Caco-2 (cell line): ENCODE results near the gene ZBTB21. TPM values are rescaled to one million over a fixed set of nuclear protein-coding genes. Genes with fewer than 3 reads are reported as not detected.
"Not testable (repeated sequence)": the region's sequence is repeated elsewhere in the genome, so short reads cannot be mapped to it uniquely, and the experiment has no call there.

Experiments
- BruUV-seq: library from RNA; stranded (reverse); fragments of 400-500 nt; replicated peaks from 2 replicates; lab custom pipeline; 2021; lab: Mats Ljungman, UMichigan
- CTCF ChIA-PET: fragments of 300-600 bp; sonication (Branson Sonifier 250); formaldehyde crosslinking; loops from one replicate; lab custom pipeline; 2022; ENCODE audit warnings: antibody characterized with exemption; lab: Charles Lee
- POLR2A ChIA-PET: fragments of 300-600 bp; sonication (Branson Sonifier 250); formaldehyde crosslinking; loops from one replicate; lab custom pipeline; 2022; ENCODE audit warnings: antibody characterized with exemption; lab: Charles Lee
- DNase-seq, 2 experiments: peaks; one replicate each; pipeline versions ENCODE4 v3.0.0 to v3.0.0-alpha.2; 2020 to 2022
- H3K27me3 ChIP-seq: replicated peaks from 2 replicates; pipeline ENCODE4 v1.6.0; 2011; ENCODE audit warnings: low read length; ENCODE audit not compliant: control insufficient read depth, insufficient read depth
- H3K36me3 ChIP-seq: 2 replicates; pipeline ENCODE4 v1.5.1; 2011; ENCODE audit warnings: low read length; ENCODE audit not compliant: control insufficient read depth, insufficient read depth
- H3K4me1 ChIP-seq: fragments of 250-450 bp; sonication (Bioruptor Pico); 2 replicates; pipeline ENCODE4 v1.5.1; 2020; ENCODE audit warnings: mild to moderate bottlenecking
- H3K4me3 ChIP-seq: 2 replicates; pipeline ENCODE4 v1.5.1; 2011; ENCODE audit warnings: low read depth, mild to moderate bottlenecking, control low read depth, low read length
- H3K9me3 ChIP-seq: fragments of 250-450 bp; sonication (Bioruptor Pico); 2 replicates; pipeline ENCODE4 v1.5.1; 2020; ENCODE audit warnings: mild to moderate bottlenecking, moderate library complexity
- H3K27ac Mint-ChIP-seq: one replicate; pipeline ENCODE4 v1.8.0; 2022; ENCODE audit warnings: mixed read lengths; ENCODE audit not compliant: unreplicated experiment
- H3K27me3 Mint-ChIP-seq: one replicate; pipeline ENCODE4 v1.8.0; 2022; ENCODE audit warnings: mixed read lengths; ENCODE audit not compliant: insufficient read depth, unreplicated experiment
- H3K36me3 Mint-ChIP-seq: one replicate; pipeline ENCODE4 v1.8.0; 2022; ENCODE audit warnings: mild to moderate bottlenecking, mixed read lengths; ENCODE audit not compliant: insufficient read depth, unreplicated experiment
- H3K4me1 Mint-ChIP-seq: one replicate; pipeline ENCODE4 v1.8.0; 2022; ENCODE audit warnings: low read depth, mixed read lengths; ENCODE audit not compliant: unreplicated experiment
- H3K4me3 Mint-ChIP-seq: one replicate; pipeline ENCODE4 v1.8.0; 2022; ENCODE audit warnings: mild to moderate bottlenecking, moderate library complexity, mixed read lengths; ENCODE audit not compliant: unreplicated experiment
- H3K9me3 Mint-ChIP-seq: one replicate; pipeline ENCODE4 v1.8.0; 2022; ENCODE audit warnings: mixed read lengths; ENCODE audit not compliant: unreplicated experiment
- intact Hi-C: fragments of 100-400 bp; cut with micrococcal nuclease; formaldehyde crosslinking; loops from one replicate; pipeline ENCODE4 v1.10.0; 2022; ENCODE audit not compliant: unreplicated experiment
- total RNA-seq: library from RNA; stranded (reverse); gene quantifications from 2 replicates; pipeline ENCODE4 v1.2.3, GENCODE V29; 2022
- TF ChIP-seq, protein P1 (sequence below), 2 experiments: fragments of 200-600 bp in 1 of 2; IDR thresholded peaks; 1 replicate in 1 of 2; 2 replicates in 1 of 2; pipeline versions ENCODE4 v1.5.1 to v1.8.0; 2011 to 2022; ENCODE audit warnings: antibody characterized with exemption in 1 of 2, control low read depth in 1 of 2, inconsistent platforms in 1 of 2, low read depth in 1 of 2, low read length in 1 of 2, mild to moderate bottlenecking in 1 of 2, moderate library complexity in 1 of 2; ENCODE audit not compliant: insufficient read depth in 1 of 2, severe bottlenecking in 1 of 2, unreplicated experiment in 1 of 2

Gene ZBTB21
- total RNA-seq, 1 experiment from 2014 or later: 21.4 TPM

DNA sequence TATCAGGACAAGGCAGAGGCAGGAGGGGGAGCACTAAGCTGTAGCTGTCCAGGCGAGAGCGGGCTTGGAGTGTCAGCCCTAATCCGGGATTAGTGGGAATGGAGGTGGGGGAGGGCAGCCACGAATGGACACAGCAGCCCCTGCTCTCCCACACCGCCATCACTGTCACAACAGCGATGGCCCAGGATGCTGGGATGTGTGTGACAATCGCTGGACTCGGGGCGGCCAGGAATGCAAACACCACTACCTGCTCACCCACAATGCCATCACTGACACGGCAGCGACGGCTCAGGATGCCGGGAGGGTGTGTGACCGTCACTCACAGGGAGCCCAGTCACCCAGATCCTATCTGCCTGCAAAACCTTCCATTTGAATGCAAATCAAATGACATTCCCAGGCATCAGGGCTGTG, 59.2 kb downstream of the ZBTB21 start:
- no peaks in the 10 kb centered on the region for H3K9me3 ChIP-seq
- no peak for DNase-seq
- H3K27ac Mint-ChIP-seq: no peak overlapping the region
- peaks cover 6% of the 10 kb centered on the region for H3K36me3 Mint-ChIP-seq
- no peaks in the 10 kb centered on the region for H3K27me3 Mint-ChIP-seq
- BruUV-seq: no TSS peak
- H3K36me3 ChIP-seq: no peaks in the 10 kb centered on the region
- H3K4me1 ChIP-seq: peaks cover 14% of the 10 kb centered on the region; the same call in 1 of the 2 replicates
- no peaks in the 10 kb centered on the region for H3K9me3 Mint-ChIP-seq
- intact Hi-C loops: no loop called here
- ChIA-PET POLR2A (no interaction called here), CTCF (no interaction called here)
- H3K4me3 Mint-ChIP-seq: no peak overlapping the region
- no peaks in the 10 kb centered on the region for H3K27me3 ChIP-seq
- H3K4me3 ChIP-seq: no peak overlapping the region
- TF ChIP-seq, protein P1, sequence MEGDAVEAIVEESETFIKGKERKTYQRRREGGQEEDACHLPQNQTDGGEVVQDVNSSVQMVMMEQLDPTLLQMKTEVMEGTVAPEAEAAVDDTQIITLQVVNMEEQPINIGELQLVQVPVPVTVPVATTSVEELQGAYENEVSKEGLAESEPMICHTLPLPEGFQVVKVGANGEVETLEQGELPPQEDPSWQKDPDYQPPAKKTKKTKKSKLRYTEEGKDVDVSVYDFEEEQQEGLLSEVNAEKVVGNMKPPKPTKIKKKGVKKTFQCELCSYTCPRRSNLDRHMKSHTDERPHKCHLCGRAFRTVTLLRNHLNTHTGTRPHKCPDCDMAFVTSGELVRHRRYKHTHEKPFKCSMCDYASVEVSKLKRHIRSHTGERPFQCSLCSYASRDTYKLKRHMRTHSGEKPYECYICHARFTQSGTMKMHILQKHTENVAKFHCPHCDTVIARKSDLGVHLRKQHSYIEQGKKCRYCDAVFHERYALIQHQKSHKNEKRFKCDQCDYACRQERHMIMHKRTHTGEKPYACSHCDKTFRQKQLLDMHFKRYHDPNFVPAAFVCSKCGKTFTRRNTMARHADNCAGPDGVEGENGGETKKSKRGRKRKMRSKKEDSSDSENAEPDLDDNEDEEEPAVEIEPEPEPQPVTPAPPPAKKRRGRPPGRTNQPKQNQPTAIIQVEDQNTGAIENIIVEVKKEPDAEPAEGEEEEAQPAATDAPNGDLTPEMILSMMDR (IDR thresholded peaks at IDR 0.05; ENCODE audit: insufficient read depth in 1 of 2, low read depth in 1 of 2, low read length in 1 of 2, severe bottlenecking in 1 of 2, unreplicated experiment in 1 of 2): no peak
- peaks cover 8% of the 10 kb centered on the region for H3K4me1 Mint-ChIP-seq

DNA sequence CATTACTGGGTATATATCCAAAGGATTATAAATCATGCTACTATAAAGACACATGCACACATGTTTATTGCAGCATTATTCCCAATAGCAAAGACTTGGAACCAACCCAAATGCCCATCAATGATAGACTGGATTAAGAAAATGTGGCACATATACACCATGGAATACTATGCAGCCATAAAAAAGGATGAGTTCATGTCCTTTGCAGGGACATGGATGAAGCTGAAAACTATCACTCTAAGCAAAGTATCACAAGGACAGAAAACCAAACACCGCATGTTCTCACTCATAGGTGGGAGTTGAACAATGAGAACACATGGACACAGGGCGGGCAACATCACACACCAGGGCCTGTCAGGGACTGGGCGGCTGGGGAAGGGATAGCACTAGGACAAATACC, 60.5 kb downstream of the ZBTB21 start:
- BruUV-seq, H3K27ac Mint-ChIP-seq, H3K9me3 Mint-ChIP-seq, DNase-seq, H3K4me1 Mint-ChIP-seq, POLR2A ChIA-PET, H3K27me3 Mint-ChIP-seq, H3K4me3 ChIP-seq, H3K36me3 Mint-ChIP-seq, H3K4me3 Mint-ChIP-seq, H3K9me3 ChIP-seq, H3K36me3 ChIP-seq, CTCF ChIA-PET, intact Hi-C loops, H3K27me3 ChIP-seq: not testable (repeated sequence)
- H3K4me1 ChIP-seq: peaks cover 14% of the 10 kb centered on the region; the same call in 1 of the 2 replicates

DNA sequence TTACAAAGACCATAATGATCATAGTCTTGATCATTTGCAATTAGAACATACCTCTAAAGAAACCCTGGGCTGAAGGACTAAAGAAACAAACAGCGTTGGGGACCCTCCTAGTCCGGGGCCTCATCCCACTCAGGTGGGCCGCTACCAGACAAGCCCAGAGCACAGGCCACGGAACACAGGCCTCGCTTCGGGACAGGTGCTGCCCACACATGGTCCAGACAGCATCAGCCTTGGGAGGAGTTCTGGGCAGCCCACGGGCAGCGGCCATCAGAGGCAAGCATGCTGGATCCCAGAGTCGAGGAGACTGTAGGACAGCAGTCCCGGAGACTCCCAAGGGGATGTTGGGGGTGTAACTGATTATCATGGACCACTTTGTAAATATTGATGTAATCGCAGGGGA, 61.3 kb downstream of the ZBTB21 start:
- Mint-ChIP-seq H3K27ac (no peak overlapping the region), H3K4me1 (no peaks in the 10 kb centered on the region), H3K27me3 (no peaks in the 10 kb centered on the region), H3K36me3 (peaks cover 4% of the 10 kb centered on the region), H3K4me3 (no peak overlapping the region), H3K9me3 (peaks cover 8% of the 10 kb centered on the region)
- no TSS peak for BruUV-seq
- no peak overlapping the region for H3K4me3 ChIP-seq
- H3K36me3 ChIP-seq: no peaks in the 10 kb centered on the region
- H3K27me3 ChIP-seq: no peaks in the 10 kb centered on the region
- TF ChIP-seq, protein P1 (IDR thresholded peaks at IDR 0.05; ENCODE audit: insufficient read depth in 1 of 2, low read depth in 1 of 2, low read length in 1 of 2, severe bottlenecking in 1 of 2, unreplicated experiment in 1 of 2): no peak
- intact Hi-C loops: no loop called here
- no peak for DNase-seq
- ChIA-PET POLR2A (no interaction called here), CTCF (no interaction called here)
- H3K9me3 ChIP-seq: no peaks in the 10 kb centered on the region
- H3K4me1 ChIP-seq: peaks cover 9% of the 10 kb centered on the region; the same call in 1 of the 2 replicates
